ENCODE data around the gene HOXB8. TPM values are rescaled to one million over a fixed set of nuclear protein-coding genes. Genes with fewer than 3 reads are reported as not detected.

Gene HOXB8
- total and polyA plus RNA-seq, 10 donors = 0.07 to 0.14 TPM; not detected in 8

- Histone ChIP-seq H3K9me3 (no peaks in the 10 kb centered on the region), H3K4me1 (peaks cover 22 to 31% (median 26%) of the 10 kb centered on the region in 6 donors), H3K36me3 (no peaks in the 10 kb centered on the region), H3K4me3 (peak overlapping the region in 1 of 8 donors; percentile 69), H3K27ac (no peak overlapping the region), H3K27me3 (replicated peaks in 1 of 7) (peaks cover 15 to 100% (median 100%) of the 10 kb centered on the region in 7 donors)
- no peak for DNase-seq
- TF ChIP-seq POLR2AphosphoS5 (IDR thresholded peaks at IDR 0.05) = no peak
- TF ChIP-seq POLR2A (IDR thresholded peaks at IDR 0.05) = no peak
- TF ChIP-seq CTCF (IDR thresholded peaks at IDR 0.05 in 8 of 11, conservative IDR thresholded peaks at IDR 0.05 in 3 of 11) = no peak
- 34 to 47% (median 45%) methylated on average over 5 of the region's 5 CpGs for WGBS, 5 donors
- intact Hi-C loops (cut with DNase I; ENCODE audit: low total_unique reads) = no loop called here
Measured at GRCh38 chr17:48627118-48627597, 12.1 kb upstream of the HOXB8 start.

- TF ChIP-seq POLR2A (IDR thresholded peaks at IDR 0.05) (no peak), CTCF (IDR thresholded peaks at IDR 0.05 in 8 of 11, conservative IDR thresholded peaks at IDR 0.05 in 3 of 11) (no peak), POLR2AphosphoS5 (IDR thresholded peaks at IDR 0.05) (no peak)
- WGBS, 5 donors = 3 to 5% (median 3%) methylated on average over 37 to 49 of the region's 50 CpGs
- Histone ChIP-seq H3K27ac (no peak within 1 kb of the TSS), H3K4me1 (peaks cover 22 to 31% (median 26%) of the 10 kb centered on the region in 6 donors), H3K27me3 (replicated peaks in 1 of 7) (peaks cover 15 to 100% (median 100%) of the 10 kb centered on the region in 7 donors), H3K36me3 (no peaks in the 10 kb centered on the region), H3K4me3 (peak within 1 kb of the TSS; percentile 12 to 69 (median 40)), H3K9me3 (no peaks in the 10 kb centered on the region)
- no peak for DNase-seq
- intact Hi-C loops (cut with DNase I; ENCODE audit: low total_unique reads) = no loop called here
Measured at GRCh38 chr17:48626245-48627117, 11.4 kb upstream of the HOXB8 start, which contains the start of gene HOXB9. Gene HOXB9, minus strand, starts transcription at chr17:48626358. Its CDS starts 89 bp downstream, at chr17:48626269.

- H3K4me1 ChIP-seq = peaks cover 22 to 31% (median 26%) of the 10 kb centered on the region in 6 donors
- intact Hi-C loops (cut with DNase I; ENCODE audit: low total_unique reads) = no loop called here
- peak overlapping the region; percentile 12 to 69 (median 40) for H3K4me3 ChIP-seq
- no peaks in the 10 kb centered on the region for H3K36me3 ChIP-seq
- no peak overlapping the region for H3K27ac ChIP-seq
- no peak for TF ChIP-seq POLR2A (IDR thresholded peaks at IDR 0.05)
- TF ChIP-seq CTCF (IDR thresholded peaks at IDR 0.05 in 8 of 11, conservative IDR thresholded peaks at IDR 0.05 in 3 of 11) = no peak
- TF ChIP-seq POLR2AphosphoS5 (IDR thresholded peaks at IDR 0.05) = no peak
- 0 to 2% (median 1%) methylated on average over 64 to 69 of the region's 69 CpGs for WGBS, 5 donors
- no peak for DNase-seq
- no peaks in the 10 kb centered on the region for H3K9me3 ChIP-seq
- peaks cover 15 to 100% (median 100%) of the 10 kb centered on the region in 7 donors for H3K27me3 ChIP-seq (replicated peaks in 1 of 7)
Measured at GRCh38 chr17:48625495-48626244, 10.6 kb upstream of the HOXB8 start.
